Measurements from ENCODE around the gene GATAD1. TPM values are rescaled to one million over a fixed set of nuclear protein-coding genes. Genes with fewer than 3 reads are reported as not detected.
"Not testable (repeated sequence)": the region's sequence is repeated elsewhere in the genome, so short reads cannot be mapped to it uniquely, and the experiment has no call there.

GATAD1 gene
- total RNA-seq, 1 experiment from 2014 or later = 26.0 TPM

DNA sequence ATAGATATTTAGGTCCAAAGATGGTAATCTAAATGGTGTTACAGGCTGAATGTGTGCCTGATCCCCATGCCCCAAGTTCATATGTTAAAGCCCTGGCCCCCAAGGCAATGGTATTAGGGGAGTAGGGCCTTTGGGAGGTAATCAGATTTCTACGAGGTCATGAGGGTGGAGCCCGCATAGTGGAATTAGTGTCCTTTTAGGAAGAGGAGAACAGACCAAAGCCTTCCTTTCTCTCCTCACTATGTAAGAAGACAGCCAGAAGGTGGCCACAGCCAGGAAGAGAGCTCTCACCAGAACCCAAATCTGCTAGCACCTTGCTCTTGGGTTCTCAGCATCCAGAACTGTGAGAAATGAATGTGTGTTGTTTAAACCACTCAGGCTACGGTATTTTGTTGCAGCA lies 15.3 kb downstream of the GATAD1 start:
- no TSS peak for BruUV-seq (replicated peaks)
- no peak overlapping the region for H3K4me3 Mint-ChIP-seq (ENCODE audit: low read depth, unreplicated experiment)
- TF ChIP-seq, protein P1, sequence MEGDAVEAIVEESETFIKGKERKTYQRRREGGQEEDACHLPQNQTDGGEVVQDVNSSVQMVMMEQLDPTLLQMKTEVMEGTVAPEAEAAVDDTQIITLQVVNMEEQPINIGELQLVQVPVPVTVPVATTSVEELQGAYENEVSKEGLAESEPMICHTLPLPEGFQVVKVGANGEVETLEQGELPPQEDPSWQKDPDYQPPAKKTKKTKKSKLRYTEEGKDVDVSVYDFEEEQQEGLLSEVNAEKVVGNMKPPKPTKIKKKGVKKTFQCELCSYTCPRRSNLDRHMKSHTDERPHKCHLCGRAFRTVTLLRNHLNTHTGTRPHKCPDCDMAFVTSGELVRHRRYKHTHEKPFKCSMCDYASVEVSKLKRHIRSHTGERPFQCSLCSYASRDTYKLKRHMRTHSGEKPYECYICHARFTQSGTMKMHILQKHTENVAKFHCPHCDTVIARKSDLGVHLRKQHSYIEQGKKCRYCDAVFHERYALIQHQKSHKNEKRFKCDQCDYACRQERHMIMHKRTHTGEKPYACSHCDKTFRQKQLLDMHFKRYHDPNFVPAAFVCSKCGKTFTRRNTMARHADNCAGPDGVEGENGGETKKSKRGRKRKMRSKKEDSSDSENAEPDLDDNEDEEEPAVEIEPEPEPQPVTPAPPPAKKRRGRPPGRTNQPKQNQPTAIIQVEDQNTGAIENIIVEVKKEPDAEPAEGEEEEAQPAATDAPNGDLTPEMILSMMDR (IDR thresholded peaks at IDR 0.05; ENCODE audit: unreplicated experiment) = no peak
- H3K27me3 Mint-ChIP-seq (ENCODE audit: unreplicated experiment) = no peaks in the 10 kb centered on the region
- no peak overlapping the region for H3K27ac Mint-ChIP-seq (ENCODE audit: unreplicated experiment)
- H3K9me3 Mint-ChIP-seq (ENCODE audit: low read depth, unreplicated experiment) = no peaks in the 10 kb centered on the region
- H3K4me1 Mint-ChIP-seq (ENCODE audit: low read depth, unreplicated experiment) = no peaks in the 10 kb centered on the region
- CTCF ChIA-PET = no interaction called here
- intact Hi-C loops (cut with micrococcal nuclease; ENCODE audit: unreplicated experiment) = no loop called here
- H3K36me3 Mint-ChIP-seq (ENCODE audit: insufficient read depth, unreplicated experiment) = peaks cover 5% of the 10 kb centered on the region
- DNase-seq = no peak

DNA sequence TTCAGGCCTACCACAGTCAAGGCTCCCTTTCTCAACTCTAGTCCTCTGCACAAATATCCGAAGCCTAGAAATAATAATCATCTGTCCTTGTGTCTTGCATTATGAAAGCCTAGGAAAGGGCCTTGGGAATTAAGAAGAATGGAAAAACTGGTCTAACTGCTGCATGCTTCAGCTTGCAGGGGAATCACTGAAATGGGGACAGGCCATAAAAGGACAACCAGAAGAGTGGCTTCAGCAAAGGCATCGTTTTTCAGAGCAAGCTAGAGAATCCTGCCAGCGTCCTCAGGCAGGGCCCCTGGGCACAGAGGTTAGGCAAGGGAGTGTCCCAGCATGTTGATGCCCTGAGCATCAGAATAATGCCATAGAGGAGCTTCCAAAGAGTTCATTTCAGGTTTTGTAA lies 17.2 kb downstream of the GATAD1 start:
- intact Hi-C loops (cut with micrococcal nuclease; ENCODE audit: unreplicated experiment) = no loop called here
- H3K4me3 Mint-ChIP-seq (ENCODE audit: low read depth, unreplicated experiment) = no peak overlapping the region
- H3K4me1 Mint-ChIP-seq (ENCODE audit: low read depth, unreplicated experiment) = no peaks in the 10 kb centered on the region
- peaks cover 2% of the 10 kb centered on the region for H3K9me3 Mint-ChIP-seq (ENCODE audit: low read depth, unreplicated experiment)
- no TSS peak for BruUV-seq (replicated peaks)
- no peaks in the 10 kb centered on the region for H3K27me3 Mint-ChIP-seq (ENCODE audit: unreplicated experiment)
- DNase-seq = no peak
- CTCF ChIA-PET = no interaction called here
- no peak overlapping the region for H3K27ac Mint-ChIP-seq (ENCODE audit: unreplicated experiment)
- TF ChIP-seq, protein P1 (IDR thresholded peaks at IDR 0.05; ENCODE audit: unreplicated experiment) = no peak
- peaks cover 1% of the 10 kb centered on the region for H3K36me3 Mint-ChIP-seq (ENCODE audit: insufficient read depth, unreplicated experiment)

DNA sequence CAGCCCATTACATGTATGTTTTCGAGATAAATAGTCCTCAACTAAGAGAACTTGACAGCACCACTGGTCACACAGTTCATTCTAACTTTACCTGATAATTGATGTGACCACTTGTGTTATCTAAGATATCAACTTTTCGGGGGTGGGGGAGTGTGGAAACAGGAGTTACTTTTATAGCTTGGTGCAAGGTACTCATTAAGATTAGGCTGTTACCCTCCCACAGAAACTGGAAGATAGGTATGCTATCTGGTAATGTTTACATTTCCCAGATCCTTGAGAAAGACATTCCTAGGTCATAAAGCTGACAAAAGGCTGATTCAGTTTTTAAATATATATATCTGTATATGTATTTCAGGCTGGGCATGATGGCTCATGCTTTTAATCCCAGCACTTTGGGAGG lies 19.4 kb downstream of the GATAD1 start:
- no peaks in the 10 kb centered on the region for H3K36me3 Mint-ChIP-seq (ENCODE audit: insufficient read depth, unreplicated experiment)
- intact Hi-C loops (cut with micrococcal nuclease; ENCODE audit: unreplicated experiment) = no loop called here
- BruUV-seq (replicated peaks) = no TSS peak
- no peaks in the 10 kb centered on the region for H3K27me3 Mint-ChIP-seq (ENCODE audit: unreplicated experiment)
- peaks cover 2% of the 10 kb centered on the region for H3K9me3 Mint-ChIP-seq (ENCODE audit: low read depth, unreplicated experiment)
- no peaks in the 10 kb centered on the region for H3K4me1 Mint-ChIP-seq (ENCODE audit: low read depth, unreplicated experiment)
- no peak for DNase-seq
- H3K4me3 Mint-ChIP-seq (ENCODE audit: low read depth, unreplicated experiment) = no peak overlapping the region
- CTCF ChIA-PET = interaction anchor here (1.3 kb wide), 1 partner anchor 32 kb away, joined by 3 read pairs; no protein-coding TSS in a partner anchor
- H3K27ac Mint-ChIP-seq (ENCODE audit: unreplicated experiment) = no peak overlapping the region
- TF ChIP-seq, protein P1 (IDR thresholded peaks at IDR 0.05; ENCODE audit: unreplicated experiment) = no peak

DNA sequence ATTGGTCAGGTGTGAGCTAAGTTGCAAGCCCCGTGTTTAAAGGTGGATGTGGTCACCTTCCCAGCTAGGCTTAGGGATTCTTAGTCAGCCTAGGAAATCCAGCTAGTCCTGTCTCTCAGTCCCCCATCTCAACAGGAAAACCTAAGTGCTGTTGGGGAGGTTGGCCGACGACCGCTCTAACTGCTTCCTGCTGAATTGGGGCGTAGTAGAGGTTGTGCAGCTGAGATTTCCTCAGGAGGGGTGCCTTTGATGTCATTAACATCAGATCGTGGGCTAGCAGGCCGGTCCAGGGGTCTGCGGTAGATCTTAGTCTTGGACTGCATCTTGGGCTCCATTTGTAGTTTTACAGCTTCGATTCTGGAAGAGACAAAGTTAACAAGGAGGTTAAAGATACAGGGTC lies 21.3 kb downstream of the GATAD1 start:
- H3K27me3 Mint-ChIP-seq (ENCODE audit: unreplicated experiment); BruUV-seq (replicated peaks); H3K36me3 Mint-ChIP-seq (ENCODE audit: insufficient read depth, unreplicated experiment); H3K27ac Mint-ChIP-seq (ENCODE audit: unreplicated experiment); intact Hi-C loops (cut with micrococcal nuclease; ENCODE audit: unreplicated experiment); DNase-seq; H3K9me3 Mint-ChIP-seq (ENCODE audit: low read depth, unreplicated experiment); H3K4me1 Mint-ChIP-seq (ENCODE audit: low read depth, unreplicated experiment); H3K4me3 Mint-ChIP-seq (ENCODE audit: low read depth, unreplicated experiment): not testable (repeated sequence)
- CTCF ChIA-PET = interaction anchor here (0.6 kb wide), 1 partner anchor 83 kb away, joined by 3 read pairs; no protein-coding TSS in a partner anchor

DNA sequence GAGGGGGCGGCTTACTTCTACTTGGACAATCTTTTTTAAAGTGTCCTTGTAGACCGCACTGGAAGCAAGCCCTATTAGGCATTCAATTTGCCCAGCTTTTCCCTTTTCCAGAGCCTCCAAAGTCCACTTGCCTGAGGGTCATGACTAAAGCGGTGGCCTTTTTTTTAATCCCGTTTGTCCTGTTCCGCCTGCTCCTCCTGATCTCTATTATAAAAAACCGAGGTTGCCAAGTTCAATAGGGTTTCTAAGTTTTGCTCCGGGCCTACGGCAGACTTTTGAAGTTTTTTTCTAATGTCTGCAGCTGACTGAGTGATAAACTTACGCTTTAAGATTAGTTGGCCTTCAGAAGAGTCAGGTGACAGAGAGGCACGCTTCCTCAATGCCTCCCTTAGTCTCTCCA lies 26.7 kb downstream of the GATAD1 start:
- H3K4me1 Mint-ChIP-seq (ENCODE audit: low read depth, unreplicated experiment); H3K9me3 Mint-ChIP-seq (ENCODE audit: low read depth, unreplicated experiment); CTCF ChIA-PET; H3K36me3 Mint-ChIP-seq (ENCODE audit: insufficient read depth, unreplicated experiment); H3K27me3 Mint-ChIP-seq (ENCODE audit: unreplicated experiment); H3K27ac Mint-ChIP-seq (ENCODE audit: unreplicated experiment); H3K4me3 Mint-ChIP-seq (ENCODE audit: low read depth, unreplicated experiment); intact Hi-C loops (cut with micrococcal nuclease; ENCODE audit: unreplicated experiment); BruUV-seq (replicated peaks): not testable (repeated sequence)
- peak; percentile 24 for DNase-seq

DNA sequence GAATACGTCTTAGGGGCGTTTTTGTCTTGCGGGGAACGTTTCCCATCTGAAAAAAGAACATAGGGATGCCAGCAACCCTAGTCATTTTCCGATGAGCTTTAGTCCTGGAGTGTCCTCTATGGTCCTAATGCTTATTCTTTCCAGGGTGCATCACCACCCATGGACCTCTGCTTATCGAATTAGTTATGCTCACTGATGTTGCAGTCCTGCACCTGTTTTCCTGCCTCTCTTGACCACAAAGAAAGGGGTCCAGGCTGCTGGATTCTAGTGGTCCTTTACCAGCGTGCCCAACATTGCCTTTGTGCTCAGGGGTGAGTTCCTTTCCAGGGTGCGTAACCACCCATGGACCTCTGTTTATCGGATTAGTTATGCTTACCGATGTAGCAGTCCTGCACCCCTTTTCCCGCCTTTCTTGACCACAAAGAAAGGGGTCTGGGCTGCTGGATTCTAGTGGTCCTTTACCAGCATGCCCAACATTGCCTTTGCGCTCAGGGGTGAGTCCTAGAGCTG lies 28.0 kb downstream of the GATAD1 start:
- H3K4me3 Mint-ChIP-seq (ENCODE audit: low read depth, unreplicated experiment); intact Hi-C loops (cut with micrococcal nuclease; ENCODE audit: unreplicated experiment); DNase-seq; H3K9me3 Mint-ChIP-seq (ENCODE audit: low read depth, unreplicated experiment); BruUV-seq (replicated peaks); H3K27ac Mint-ChIP-seq (ENCODE audit: unreplicated experiment); H3K36me3 Mint-ChIP-seq (ENCODE audit: insufficient read depth, unreplicated experiment); H3K4me1 Mint-ChIP-seq (ENCODE audit: low read depth, unreplicated experiment); H3K27me3 Mint-ChIP-seq (ENCODE audit: unreplicated experiment): not testable (repeated sequence)
- CTCF ChIA-PET = interaction anchor here (0.5 to 0.6 kb wide), 2 partner anchors 115 to 278 kb away, joined by 3 to 4 read pairs; partner anchors contain the start of gene FAM133B

DNA sequence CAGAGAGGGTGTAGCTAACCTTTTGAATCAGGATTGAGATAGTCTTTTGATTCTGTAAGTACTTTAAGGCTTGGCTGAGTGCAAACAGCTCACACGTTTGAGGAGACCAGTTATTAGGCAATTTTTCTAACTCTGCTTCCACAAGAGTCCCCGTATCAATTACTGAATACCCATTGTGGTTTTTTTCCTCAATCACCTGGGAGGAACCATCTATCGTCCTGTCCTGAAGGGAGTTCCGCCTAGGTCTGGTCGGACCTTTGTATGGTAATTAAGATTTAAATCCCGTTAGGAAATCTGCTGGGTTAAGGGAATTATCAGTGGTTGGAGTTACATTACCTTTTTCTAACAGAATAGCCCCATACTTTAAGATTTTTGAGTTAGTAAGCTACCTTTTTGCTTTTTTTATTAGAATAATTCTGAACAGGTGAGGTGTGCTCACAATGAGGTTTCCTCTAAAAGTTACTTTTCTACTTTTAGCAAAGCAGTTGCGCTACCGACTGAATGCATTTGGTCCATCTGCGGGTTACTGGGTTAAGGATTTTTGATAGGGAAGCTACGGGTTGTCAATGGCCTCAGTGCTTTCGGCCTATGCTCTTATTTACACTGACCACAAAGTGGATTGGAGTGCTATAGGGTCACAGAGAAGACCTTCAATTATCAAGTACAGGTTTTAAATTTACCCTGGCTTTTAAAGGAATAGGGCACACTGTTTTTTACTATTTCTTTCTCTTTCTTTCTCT lies 28.7 kb downstream of the GATAD1 start:
- not testable (repeated sequence) for DNase-seq; BruUV-seq (replicated peaks); H3K27me3 Mint-ChIP-seq (ENCODE audit: unreplicated experiment)

More for the DNA sequence above, 28.7 kb downstream of the GATAD1 start:
- H3K27ac Mint-ChIP-seq (ENCODE audit: unreplicated experiment); H3K9me3 Mint-ChIP-seq (ENCODE audit: low read depth, unreplicated experiment); H3K4me3 Mint-ChIP-seq (ENCODE audit: low read depth, unreplicated experiment); H3K4me1 Mint-ChIP-seq (ENCODE audit: low read depth, unreplicated experiment); intact Hi-C loops (cut with micrococcal nuclease; ENCODE audit: unreplicated experiment); H3K36me3 Mint-ChIP-seq (ENCODE audit: insufficient read depth, unreplicated experiment): not testable (repeated sequence)
- CTCF ChIA-PET = interaction anchor here (0.5 to 0.6 kb wide), 2 partner anchors 114 to 278 kb away, joined by 3 to 4 read pairs; partner anchors contain the start of gene FAM133B

Data from Calu3 (cell line).